KOPT-K1 (cell line): ENCODE measurements around the gene SCGB1C1.
"Not testable (repeated sequence)": the region's sequence is repeated elsewhere in the genome, so short reads cannot be mapped to it uniquely, and the experiment has no call there.

ENCODE experiments used
- H3K27ac ChIP-seq: fragments of 200-600 bp; sonication (generic); 2 replicates; pipeline ENCODE4 v1.5.1; 2016; ENCODE audit warnings: antibody characterized with exemption, mild to moderate bottlenecking, low read depth, low read length; ENCODE audit not compliant: poor library complexity, severe bottlenecking
- H3K36me3 ChIP-seq: fragments of 200-600 bp; sonication (generic); 2 replicates; pipeline ENCODE4 v1.5.1; 2017; ENCODE audit warnings: antibody characterized with exemption, mild to moderate bottlenecking, low read length, moderate library complexity; ENCODE audit not compliant: insufficient read depth
- H3K9me3 ChIP-seq: fragments of 200-600 bp; sonication (generic); 2 replicates; pipeline ENCODE4 v1.5.1; 2017; ENCODE audit warnings: antibody characterized with exemption, low read length, mild to moderate bottlenecking; ENCODE audit not compliant: insufficient read depth, poor library complexity, severe bottlenecking

SCGB1C1 gene

DNA sequence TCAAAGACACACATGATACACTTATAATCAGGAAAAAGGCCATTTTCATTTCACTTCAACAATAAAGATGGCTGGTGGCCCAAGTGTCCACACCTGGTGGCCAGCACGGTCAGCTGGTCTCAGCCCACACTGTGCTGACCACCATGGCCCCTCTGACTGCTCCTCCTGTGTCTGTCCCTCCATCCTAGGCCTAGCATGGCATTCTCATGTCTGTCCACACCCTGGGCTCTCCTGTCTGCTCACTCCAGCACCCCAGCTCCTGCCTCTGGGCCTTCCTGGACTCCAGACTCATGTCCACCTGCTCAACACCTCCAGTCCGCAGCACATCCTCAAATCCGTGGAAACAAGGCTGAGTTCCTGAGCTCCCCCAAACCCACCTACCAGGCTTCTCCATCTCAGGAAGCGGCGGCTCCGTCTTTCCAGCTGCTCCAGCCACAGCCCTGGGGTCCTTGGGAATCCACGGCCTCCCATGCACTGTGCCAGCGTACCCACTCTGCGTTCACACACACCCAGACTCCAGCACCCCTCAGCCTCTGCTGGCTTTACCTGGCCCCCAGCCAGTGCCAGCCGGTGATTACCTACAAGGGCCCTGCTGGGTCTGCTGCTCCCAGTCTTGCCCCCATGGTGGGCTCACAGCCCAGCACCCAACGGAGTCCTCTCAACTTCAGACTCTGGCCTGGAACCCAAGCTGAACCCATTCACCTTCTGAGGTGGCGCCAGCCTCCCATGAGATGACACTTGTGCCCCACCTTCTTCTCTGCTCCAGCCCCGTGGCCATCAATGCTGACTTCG is 29.3 kb downstream of the SCGB1C1 start:
- Histone ChIP-seq H3K27ac (no peak overlapping the region), H3K36me3 (no peaks in the 10 kb centered on the region; the same call in 1 of the 2 replicates), H3K9me3 (no peaks in the 10 kb centered on the region)

DNA sequence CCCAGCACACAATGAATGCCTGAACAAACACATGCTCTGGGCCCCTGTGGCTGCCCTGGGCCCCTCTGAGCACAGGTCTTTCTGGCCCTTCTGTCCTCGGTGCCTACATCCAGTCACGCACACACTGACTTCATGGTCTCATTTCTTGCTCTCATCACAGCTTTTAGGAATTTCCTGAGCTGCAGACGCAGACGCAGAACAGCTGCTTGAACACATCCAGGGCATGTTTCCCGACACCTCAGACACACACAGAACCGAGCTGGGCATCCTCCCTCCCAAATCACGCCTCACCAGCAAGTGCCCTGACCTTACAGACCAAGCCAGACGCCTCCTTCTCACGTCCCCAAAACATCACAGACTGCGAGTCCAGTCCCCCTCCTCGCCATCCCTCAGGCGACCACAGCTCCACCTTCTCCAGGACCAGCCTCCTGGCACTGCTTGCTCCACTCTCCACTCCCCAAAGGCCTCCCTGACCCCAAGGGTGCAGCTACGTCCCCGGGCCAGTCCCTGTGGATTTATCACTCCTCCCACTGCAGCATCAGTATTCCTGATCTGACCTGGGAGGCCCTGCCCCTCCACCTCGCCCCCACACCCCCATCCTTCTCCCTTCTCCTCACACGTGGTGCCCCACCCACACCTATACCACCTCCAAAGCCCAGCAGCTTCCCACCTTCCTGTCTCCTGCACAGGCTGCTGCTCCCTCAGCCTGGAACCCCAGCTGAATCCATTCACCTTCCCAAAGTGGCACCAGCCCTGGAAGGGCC is 30.3 kb downstream of the SCGB1C1 start:
- H3K36me3 ChIP-seq, result no peaks in the 10 kb centered on the region; the same call in 1 of the 2 replicates
- H3K9me3 ChIP-seq, result no peaks in the 10 kb centered on the region
- no peak overlapping the region for H3K27ac ChIP-seq

DNA sequence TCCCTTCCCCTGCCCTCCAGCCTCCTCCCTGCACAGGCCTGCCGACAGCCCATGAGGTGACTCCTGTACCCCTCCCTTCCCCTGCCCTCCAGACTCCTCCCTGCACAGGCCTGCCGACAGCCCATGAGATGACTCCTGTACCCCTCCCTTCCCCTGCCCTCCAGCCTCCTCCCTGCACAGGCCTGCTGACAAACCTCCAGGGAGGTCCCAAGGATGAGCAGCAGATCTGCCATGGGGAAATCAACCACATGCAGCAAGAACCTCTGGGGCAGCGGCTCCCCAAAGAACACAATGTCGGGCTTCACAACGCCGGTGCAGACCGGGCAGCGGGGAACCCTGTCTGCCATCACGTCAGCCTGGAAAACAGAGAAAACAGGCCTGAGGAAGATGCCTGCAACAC is 31.0 kb downstream of the SCGB1C1 start:
- H3K9me3 ChIP-seq, result no peaks in the 10 kb centered on the region
- H3K36me3 ChIP-seq, result no peaks in the 10 kb centered on the region; the same call in 1 of the 2 replicates
- H3K27ac ChIP-seq, result no peak overlapping the region

DNA sequence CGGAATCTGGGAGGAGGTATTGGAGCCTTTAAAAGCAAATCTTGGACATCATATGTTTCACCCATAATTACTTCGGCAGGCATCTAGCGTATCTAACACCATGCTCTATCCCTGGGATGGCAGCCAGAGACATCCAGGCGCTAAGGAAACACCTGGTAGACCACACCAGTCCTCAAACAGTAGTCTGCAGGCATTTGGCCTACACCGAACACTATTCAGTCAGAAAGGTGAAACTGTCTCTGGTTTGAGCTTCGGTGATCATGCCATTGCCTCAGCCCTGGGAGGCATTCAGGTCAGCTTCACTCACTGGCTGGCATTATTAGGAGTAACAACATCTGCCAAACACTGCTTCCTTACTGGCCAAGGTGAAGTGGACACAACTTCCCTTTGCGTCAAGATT is 31.5 kb downstream of the SCGB1C1 start:
- no peak overlapping the region for H3K27ac ChIP-seq
- no peaks in the 10 kb centered on the region; the same call in 1 of the 2 replicates for H3K36me3 ChIP-seq
- no peaks in the 10 kb centered on the region for H3K9me3 ChIP-seq

DNA sequence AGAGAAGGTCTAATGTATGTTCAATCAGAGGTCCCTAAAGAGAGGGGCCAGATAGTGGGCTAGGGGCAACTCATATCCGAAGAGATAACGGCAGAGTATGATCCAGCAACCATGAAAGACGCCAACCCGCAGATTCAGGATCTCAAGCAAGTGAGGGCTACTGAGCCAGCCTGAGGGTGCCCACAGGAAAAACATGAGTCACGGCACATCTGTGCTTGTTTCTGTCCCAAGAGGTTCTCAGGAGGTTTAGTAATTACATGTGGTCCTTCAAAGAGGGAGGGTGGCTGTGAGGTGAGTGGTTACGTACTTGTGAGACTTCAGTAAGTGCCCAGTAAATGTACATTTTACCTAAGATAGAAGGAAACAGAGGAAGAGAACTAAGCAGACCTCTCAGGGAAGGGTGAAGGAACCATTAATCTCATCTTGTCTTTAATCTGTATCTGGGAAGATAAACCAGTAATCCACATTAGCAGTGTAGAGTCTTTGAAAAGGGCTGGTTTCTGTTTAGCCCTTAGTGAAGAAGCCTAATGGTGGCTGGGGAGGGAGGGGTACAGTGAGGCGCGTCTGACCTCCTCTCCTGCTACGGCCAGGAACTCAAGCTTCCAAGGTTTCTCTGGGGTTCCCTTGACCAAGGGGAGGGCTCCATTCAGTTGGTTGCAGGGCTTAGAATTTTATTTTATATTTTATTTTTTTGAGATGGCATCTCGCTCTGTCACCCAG is 33.0 kb downstream of the SCGB1C1 start:
- Histone ChIP-seq H3K9me3 (no peaks in the 10 kb centered on the region), H3K36me3 (no peaks in the 10 kb centered on the region; the same call in 1 of the 2 replicates), H3K27ac (no peak overlapping the region)

DNA sequence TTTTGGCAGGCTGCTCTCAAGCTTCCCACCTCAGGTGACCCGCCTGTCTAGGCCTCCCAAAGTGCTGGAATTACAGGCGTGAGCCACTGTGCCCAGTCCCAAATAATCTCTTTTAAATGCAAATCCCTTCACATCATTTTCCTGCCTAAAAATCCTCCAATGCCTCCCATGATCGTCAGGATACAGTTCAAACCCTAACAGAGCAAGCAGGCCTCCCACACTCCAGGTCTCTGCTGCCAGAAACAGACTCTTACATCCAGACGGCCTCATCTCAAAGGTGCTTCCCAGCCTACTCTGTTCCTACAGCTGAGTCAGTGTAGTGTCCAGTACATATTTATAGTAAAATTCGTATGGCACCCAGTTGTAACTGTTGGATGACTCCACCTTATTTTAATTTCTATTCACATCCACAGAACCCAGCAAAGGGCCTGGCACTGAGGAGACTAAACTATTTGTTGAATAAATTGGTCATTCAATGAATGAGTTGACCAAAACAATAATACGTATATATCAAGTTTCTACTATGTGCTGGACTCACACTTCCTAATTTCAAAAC is 35.0 kb downstream of the SCGB1C1 start:
- H3K27ac ChIP-seq, result no peak overlapping the region
- no peaks in the 10 kb centered on the region for H3K9me3 ChIP-seq
- H3K36me3 ChIP-seq, result no peaks in the 10 kb centered on the region

DNA sequence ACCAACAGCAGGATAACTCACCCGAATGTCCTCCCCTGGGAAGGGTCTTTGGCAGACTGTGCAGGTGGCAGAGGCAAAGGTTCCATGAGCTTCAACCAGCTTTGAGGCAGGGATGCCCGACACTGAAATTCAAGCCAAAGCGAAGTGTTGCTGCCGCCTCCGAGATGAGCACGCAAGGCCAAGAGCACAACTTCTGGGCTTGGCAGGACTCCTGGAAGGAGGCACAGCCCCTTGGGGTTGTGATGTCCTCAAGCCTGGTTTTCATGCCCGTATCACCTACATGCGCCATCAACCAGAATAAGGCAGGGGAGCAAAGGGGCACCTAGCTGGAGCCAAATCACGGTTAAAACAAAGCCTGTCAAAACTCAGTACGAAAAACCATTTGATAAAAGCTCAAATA is 37.6 kb downstream of the SCGB1C1 start:
- Histone ChIP-seq H3K36me3 (no peaks in the 10 kb centered on the region), H3K9me3 (no peaks in the 10 kb centered on the region), H3K27ac (no peak overlapping the region)

DNA sequence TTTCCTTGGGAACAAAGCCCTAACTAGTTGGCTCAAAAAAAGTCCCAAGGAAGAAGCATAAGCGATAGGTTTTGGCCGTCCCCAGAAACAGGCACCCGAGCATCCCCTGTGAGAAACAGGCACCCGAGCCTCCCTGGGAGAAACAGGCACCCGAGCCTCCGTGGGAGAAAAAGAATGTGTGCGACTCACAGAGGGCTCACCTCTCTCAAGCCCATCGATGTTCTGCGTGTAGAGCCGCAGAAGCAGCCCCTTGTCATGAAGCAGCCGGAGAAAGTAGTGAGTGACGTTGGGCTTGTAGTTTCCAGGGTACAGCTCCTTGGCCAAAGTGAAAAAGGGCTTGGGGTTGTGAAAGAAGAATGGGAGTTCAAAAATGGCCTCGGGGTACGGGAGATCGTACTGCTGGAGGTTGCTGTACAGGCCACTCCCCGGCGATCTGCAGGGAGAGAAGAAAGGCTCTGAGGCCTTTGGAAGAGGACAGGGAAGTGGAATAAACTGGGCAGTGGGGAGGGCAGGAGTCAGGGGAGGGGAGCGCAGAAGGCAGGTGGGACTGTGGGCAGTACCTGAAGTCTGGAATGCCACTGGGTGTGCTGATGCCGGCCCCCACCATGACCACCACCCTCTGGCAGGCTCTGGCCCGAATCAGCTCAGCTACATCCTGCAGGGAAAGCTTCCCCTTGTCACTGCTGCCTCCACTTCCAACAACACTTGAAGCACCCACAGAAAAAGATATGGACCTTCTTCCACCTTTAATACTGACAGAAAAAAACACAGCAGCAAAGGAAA is 40.1 kb downstream of the SCGB1C1 start:
- no peaks in the 10 kb centered on the region for H3K36me3 ChIP-seq
- no peaks in the 10 kb centered on the region for H3K9me3 ChIP-seq
- H3K27ac ChIP-seq, result no peak overlapping the region

DNA sequence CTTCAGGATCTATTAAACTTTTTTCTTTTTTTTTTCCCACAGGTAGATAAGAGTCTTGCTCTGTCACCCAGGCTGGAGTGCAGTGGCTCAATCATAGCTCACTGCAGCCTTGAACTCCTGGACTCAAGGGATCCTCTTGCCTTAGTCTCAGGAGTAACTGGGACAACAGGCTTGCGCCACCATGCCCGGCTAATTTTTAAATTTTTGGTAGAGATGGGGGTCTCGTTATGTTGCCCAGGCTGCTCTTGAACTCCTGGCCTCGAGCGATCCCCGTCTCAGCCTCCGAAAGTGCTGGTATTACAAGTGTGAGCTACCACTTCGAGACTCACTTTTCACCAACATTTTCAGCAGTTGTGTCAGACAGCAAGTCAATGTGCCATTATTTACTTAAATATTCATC is 42.3 kb downstream of the SCGB1C1 start:
- H3K27ac ChIP-seq, result peak overlapping the region; percentile 75
- peaks cover 19% of the 10 kb centered on the region for H3K36me3 ChIP-seq
- H3K9me3 ChIP-seq, result no peaks in the 10 kb centered on the region

DNA sequence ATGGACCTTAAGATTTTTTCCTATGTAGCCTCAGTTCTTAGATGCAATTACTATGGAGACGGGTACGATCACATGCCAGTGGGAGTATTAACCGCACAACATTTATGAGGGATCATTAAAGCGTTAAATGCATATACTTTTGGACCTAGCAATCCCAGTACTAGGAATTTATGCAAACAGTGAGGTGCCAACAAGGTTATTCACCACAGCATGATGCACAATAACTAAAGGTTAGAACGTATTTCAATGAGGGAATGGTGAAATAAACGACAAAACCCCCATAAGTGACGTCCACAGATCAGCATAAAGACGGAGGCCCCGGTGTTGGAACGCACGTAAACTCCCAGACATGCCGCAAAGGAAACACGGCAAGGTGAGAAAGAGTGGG is 42.7 kb downstream of the SCGB1C1 start:
- Histone ChIP-seq H3K36me3 (peaks cover 23% of the 10 kb centered on the region), H3K27ac (peak overlapping the region; percentile 75), H3K9me3 (no peaks in the 10 kb centered on the region)

DNA sequence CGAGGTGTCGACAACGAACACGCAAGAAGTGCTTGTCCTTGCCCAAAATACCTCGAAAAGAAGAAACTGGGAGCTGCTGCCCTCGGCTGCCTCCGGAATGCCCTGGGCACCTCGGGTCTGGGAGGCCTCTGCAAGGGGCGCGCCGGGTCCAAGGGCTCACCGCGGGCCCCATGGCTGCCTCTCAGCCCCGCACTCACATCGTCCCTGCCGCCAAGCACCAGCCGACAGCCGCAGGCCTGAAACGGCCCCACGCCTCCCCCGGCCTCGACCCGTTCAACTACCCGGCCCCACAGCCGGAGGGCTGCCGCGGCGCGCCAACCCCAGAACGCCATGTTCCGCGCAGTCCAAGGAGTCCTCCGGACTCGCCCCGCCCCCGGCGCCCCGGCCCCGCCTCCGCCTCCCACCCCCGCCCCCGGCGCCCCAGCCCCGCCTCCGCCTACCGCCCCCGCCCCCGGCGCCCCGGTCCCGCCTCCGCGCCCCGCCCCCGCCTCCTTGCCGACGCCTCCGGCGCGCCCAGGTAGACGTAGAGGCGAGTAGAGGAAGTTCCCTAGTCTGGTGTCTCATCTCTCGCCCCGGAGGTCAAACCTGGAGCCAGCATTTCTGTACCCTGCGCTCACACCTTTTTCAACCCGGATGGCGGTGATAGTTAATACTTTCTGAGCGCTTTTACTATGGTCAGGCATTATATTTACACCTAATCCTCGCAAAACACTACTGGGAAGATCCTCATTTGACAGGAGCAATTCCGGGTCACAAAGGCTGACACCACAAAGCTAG is 43.3 kb downstream of the SCGB1C1 start, which contains the start of gene SIRT3:
SIRT3 (minus strand) TSS at position 346 of the 777 bp plus-strand sequence; CDS start at position 332, 14 bp downstream.
- Histone ChIP-seq H3K27ac (peak within 1 kb of the TSS; percentile 85), H3K9me3 (no peaks in the 10 kb centered on the region), H3K36me3 (peaks cover 28% of the 10 kb centered on the region)

DNA sequence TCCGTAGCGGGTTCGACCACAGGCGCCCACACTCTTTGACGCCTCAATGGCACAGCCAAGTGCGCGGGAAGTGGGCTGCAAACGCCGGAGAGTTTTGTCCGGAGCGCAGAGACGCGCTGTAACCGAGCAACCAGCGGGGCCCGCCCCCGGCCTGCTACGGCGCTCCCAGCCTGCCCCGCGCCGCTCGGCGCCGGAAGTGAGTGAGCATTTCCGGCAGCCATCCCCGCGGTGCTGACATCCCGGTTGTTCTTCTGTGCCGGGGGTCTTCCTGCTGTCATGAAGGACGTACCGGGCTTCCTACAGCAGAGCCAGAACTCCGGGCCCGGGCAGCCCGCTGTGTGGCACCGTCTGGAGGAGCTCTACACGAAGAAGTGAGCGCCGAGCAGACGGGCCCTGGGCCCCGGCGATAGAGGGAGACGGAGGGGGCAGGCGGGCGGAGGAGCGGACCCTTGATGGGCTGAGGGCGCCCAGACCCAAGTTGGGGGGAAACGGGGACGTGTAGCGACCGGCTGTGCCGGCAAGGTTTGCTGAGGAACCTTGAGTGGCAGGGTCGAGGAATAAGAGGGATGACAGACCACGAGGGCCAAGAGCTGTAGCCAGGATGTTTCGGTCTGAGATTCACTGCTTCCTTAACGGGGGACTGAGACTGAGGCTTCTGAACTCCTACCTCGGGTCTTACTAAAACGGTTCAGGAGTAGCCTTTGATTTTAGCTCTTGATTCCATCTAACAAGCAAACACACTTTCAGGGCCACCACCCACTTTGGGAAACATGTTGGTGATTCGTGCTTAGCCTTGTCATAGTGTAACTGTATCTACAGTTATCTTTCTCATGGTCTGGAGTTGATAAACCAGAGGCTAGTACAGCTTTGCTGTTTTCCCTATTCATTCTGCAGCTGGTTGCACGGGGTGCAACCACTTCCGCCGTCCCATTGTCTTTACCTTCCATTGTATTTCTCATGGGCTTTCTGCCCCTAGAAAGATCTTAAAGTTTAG is 44.2 kb downstream of the SCGB1C1 start, which contains the start of gene PSMD13:
PSMD13 (plus strand) TSS at position 203 of the 994 bp plus-strand sequence; CDS start at position 277, 74 bp downstream.
- Histone ChIP-seq H3K27ac (peak within 1 kb of the TSS; percentile 85), H3K36me3 (peaks cover 37% of the 10 kb centered on the region), H3K9me3 (no peaks in the 10 kb centered on the region)

DNA sequence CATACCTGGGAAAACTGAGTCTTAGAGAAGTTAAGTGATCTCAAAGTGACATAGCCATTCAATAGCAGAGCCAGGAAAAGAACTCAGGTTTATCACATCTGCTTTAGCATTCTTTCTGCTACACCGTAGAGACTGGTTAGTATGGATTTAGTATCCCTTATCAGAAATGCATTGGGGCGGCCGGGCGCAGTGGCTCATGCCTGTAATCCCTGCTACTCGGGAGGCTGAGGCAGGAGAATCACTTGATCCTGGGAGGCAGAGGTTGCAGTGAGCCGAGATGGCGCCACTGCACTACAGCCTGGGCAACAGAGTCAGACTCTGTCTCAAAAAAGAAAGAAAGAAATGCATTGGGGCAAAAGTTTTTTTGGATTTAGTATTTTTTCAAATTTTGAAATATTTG is 45.5 kb downstream of the SCGB1C1 start:
- peaks cover 50% of the 10 kb centered on the region for H3K36me3 ChIP-seq
- not testable (repeated sequence) for H3K27ac ChIP-seq, H3K9me3 ChIP-seq
